H1 (cell line): Measurements from ENCODE around the gene CHN2. TPM values are rescaled to one million over a fixed set of nuclear protein-coding genes. Genes with fewer than 3 reads are reported as not detected.
A peak's percentile ranks its signal among the peaks of the same experiment; 100 is the strongest.

Experiments used
- CTCF ChIA-PET: fragments of 300-600 bp; sonication (Branson Sonifier 250); formaldehyde crosslinking; loops from one replicate; lab custom pipeline; 2021; ENCODE audit not compliant: partially characterized antibody; lab: Charles Lee
- POLR2A ChIA-PET: fragments of 300-600 bp; sonication (Branson Sonifier 250); formaldehyde crosslinking; loops from one replicate; lab custom pipeline; 2021; ENCODE audit warnings: inconsistent platforms; ENCODE audit not compliant: partially characterized antibody; lab: Charles Lee
- DNase-seq, 2 experiments: peaks; one replicate each; pipeline versions ENCODE4 v3.0.0 to v3.0.0-alpha.2; 2010 to 2022; ENCODE audit warnings: low spot score in 2 of 2, low read depth in 1 of 2, mixed read lengths in 1 of 2
- FAIRE-seq: peaks from 2 replicates; lab custom pipeline; 2011; peaks lifted over from hg19 to GRCh38; lab: Jason Lieb, UNC
- H2AFZ ChIP-seq: 2 replicates; pipeline ENCODE4 v1.8.1; 2012; ENCODE audit warnings: low read length, inconsistent platforms
- H2AK5ac ChIP-seq: 2 replicates; pipeline ENCODE4 v1.6.1; 2013; ENCODE audit warnings: low read depth, low read length
- H2BK120ac ChIP-seq: replicated peaks from 2 replicates; pipeline ENCODE3; 2013; ENCODE audit warnings: low read depth, low read length, inconsistent platforms
- H2BK12ac ChIP-seq: 2 replicates; pipeline ENCODE4 v1.6.1; 2013; ENCODE audit warnings: low read depth, low read length
- H2BK15ac ChIP-seq: 2 replicates; pipeline ENCODE4 v1.6.1; 2013; ENCODE audit warnings: low read length
- H2BK20ac ChIP-seq: 2 replicates; pipeline ENCODE4 v1.6.1; 2013; ENCODE audit warnings: low read length
- H2BK5ac ChIP-seq: 2 replicates; pipeline ENCODE4 v1.6.1; 2013; ENCODE audit warnings: low read depth, low read length
- H3K14ac ChIP-seq: 2 replicates; pipeline ENCODE4 v1.6.1; 2013; ENCODE audit warnings: inconsistent platforms; ENCODE audit not compliant: insufficient read length
- H3K18ac ChIP-seq: 2 replicates; pipeline ENCODE4 v1.6.1; 2013; ENCODE audit warnings: low read length; ENCODE audit errors: extremely low read depth
- H3K23ac ChIP-seq: 2 replicates; pipeline ENCODE4 v1.6.1; 2013; ENCODE audit warnings: inconsistent platforms; ENCODE audit not compliant: insufficient read length
- H3K23me2 ChIP-seq: 2 replicates; pipeline ENCODE4 v1.6.1; 2013; ENCODE audit warnings: low read depth, low read length
- H3K27ac ChIP-seq: 2 replicates; pipeline ENCODE4 v1.6.1; 2011; ENCODE audit warnings: low read depth, low read length, inconsistent platforms
- H3K27me3 ChIP-seq, 4 experiments: replicated peaks in 1 of 4; 1 replicate in 1 of 4; 2 replicates in 3 of 4; pipeline versions ENCODE4 v1.6.1 to v1.8.1; 2011 to 2013; ENCODE audit warnings: low read length in 3 of 4, mild to moderate bottlenecking in 3 of 4, inconsistent platforms in 2 of 4, mixed read lengths in 2 of 4, moderate library complexity in 1 of 4; ENCODE audit not compliant: control insufficient read depth in 3 of 4, insufficient read depth in 3 of 4; ENCODE audit errors: extremely low read depth in 1 of 4
- H3K36me3 ChIP-seq, 4 experiments: 2 replicates each; pipeline versions ENCODE4 v1.6.1 to v1.8.1; 2011 to 2013; ENCODE audit warnings: mild to moderate bottlenecking in 4 of 4, low read length in 3 of 4, moderate library complexity in 2 of 4, control low read depth in 1 of 4, inconsistent platforms in 1 of 4; ENCODE audit not compliant: insufficient read depth in 4 of 4, control insufficient read depth in 2 of 4
- H3K4ac ChIP-seq: replicated peaks from 2 replicates; pipeline ENCODE3; 2013; ENCODE audit warnings: low read length, low read depth, mixed read lengths, inconsistent platforms; ENCODE audit not compliant: insufficient read length
- H3K4me1 ChIP-seq, 4 experiments: replicated peaks in 1 of 4; 1 replicate in 1 of 4; 2 replicates in 3 of 4; pipeline versions ENCODE4 v1.6.1 to v1.8.1; 2011 to 2013; ENCODE audit warnings: low read length in 3 of 4, inconsistent platforms in 2 of 4, mixed read lengths in 1 of 4; ENCODE audit not compliant: insufficient read depth in 4 of 4, control insufficient read depth in 3 of 4
- H3K4me2 ChIP-seq, 2 experiments: 2 replicates each; pipeline versions ENCODE4 v1.6.1 to v1.8.1; 2011 to 2013; ENCODE audit warnings: low read depth in 2 of 2, low read length in 2 of 2, control low read depth in 1 of 2, inconsistent platforms in 1 of 2, mild to moderate bottlenecking in 1 of 2; ENCODE audit not compliant: insufficient read depth in 1 of 2
- H3K4me3 ChIP-seq, 4 experiments: fragments of 200-600, 300-600 bp in 1 of 4; sonication (generic), shearing (Covaris generic), sonication (Bioruptor Twin) in 1 of 4; 2 replicates each; pipeline versions ENCODE4 v1.5.1 to v1.8.1; 2011 to 2016; ENCODE audit warnings: low read length in 4 of 4, low read depth in 3 of 4, control low read depth in 2 of 4, inconsistent platforms in 2 of 4, mild to moderate bottlenecking in 2 of 4, mixed read lengths in 1 of 4, moderate library complexity in 1 of 4; ENCODE audit not compliant: insufficient read depth in 2 of 4; ENCODE audit errors: extremely low read depth in 1 of 4
- H3K56ac ChIP-seq: replicated peaks from 2 replicates; pipeline ENCODE3; 2013; ENCODE audit warnings: low read depth, mild to moderate bottlenecking, mixed read lengths, low read length, inconsistent platforms; ENCODE audit not compliant: insufficient read length
- H3K79me1 ChIP-seq: 2 replicates; pipeline ENCODE4 v1.6.1; 2013; ENCODE audit warnings: low read depth, low read length, control low read depth
- H3K79me2 ChIP-seq, 2 experiments: 2 replicates each; pipeline versions ENCODE4 v1.6.1 to v1.8.1; 2012 to 2013; ENCODE audit warnings: low read length in 2 of 2, mild to moderate bottlenecking in 2 of 2, inconsistent platforms in 1 of 2; ENCODE audit not compliant: insufficient read depth in 2 of 2, control insufficient read depth in 1 of 2
- H3K9ac ChIP-seq, 4 experiments: replicated peaks in 1 of 4; 1 replicate in 1 of 4; 2 replicates in 3 of 4; pipeline versions ENCODE4 v1.6.1 to v1.8.1; 2011 to 2013; ENCODE audit warnings: low read depth in 3 of 4, low read length in 3 of 4, control low read depth in 2 of 4, mild to moderate bottlenecking in 2 of 4, moderate library complexity in 2 of 4, inconsistent platforms in 1 of 4; ENCODE audit errors: extremely low read depth in 1 of 4
- H3K9me3 ChIP-seq, 2 experiments: 2 replicates each; pipeline versions ENCODE4 v1.6.1 to v1.8.1; 2012 to 2013; ENCODE audit warnings: mild to moderate bottlenecking in 2 of 2, moderate library complexity in 2 of 2, control low read depth in 1 of 2, inconsistent platforms in 1 of 2, low read depth in 1 of 2, low read length in 1 of 2, mixed read lengths in 1 of 2; ENCODE audit not compliant: insufficient read depth in 2 of 2
- H4K20me1 ChIP-seq, 2 experiments: replicated peaks in 1 of 2; 2 replicates each; pipeline versions ENCODE3 to v1.8.1; 2011 to 2013; ENCODE audit warnings: inconsistent platforms in 2 of 2, low read length in 2 of 2, mild to moderate bottlenecking in 1 of 2; ENCODE audit not compliant: insufficient read depth in 2 of 2, control insufficient read depth in 1 of 2
- H4K5ac ChIP-seq: 2 replicates; pipeline ENCODE4 v1.6.1; 2013; ENCODE audit warnings: low read length, low read depth, mixed read lengths, inconsistent platforms; ENCODE audit not compliant: insufficient read length
- H4K8ac ChIP-seq: 2 replicates; pipeline ENCODE4 v1.8.0; 2013; ENCODE audit warnings: mild to moderate bottlenecking, moderate library complexity, low read length, inconsistent platforms; ENCODE audit not compliant: insufficient read depth; ENCODE audit errors: extremely low read depth
- H4K91ac ChIP-seq: replicated peaks from 2 replicates; pipeline ENCODE3; 2013; ENCODE audit warnings: low read length, mixed read lengths, inconsistent platforms; ENCODE audit not compliant: insufficient read length
- RBBP5 ChIP-seq: IDR thresholded peaks from 2 replicates; pipeline ENCODE4 v1.7.1; 2012; ENCODE audit warnings: low read depth, mild to moderate bottlenecking, inconsistent platforms, low read length, moderate library complexity, borderline replicate concordance
- SAP30 ChIP-seq: fragments of 300-600 bp; sonication (generic); IDR thresholded peaks from 2 replicates; pipeline ENCODE4 v1.7.1; 2012; ENCODE audit warnings: low read length, moderate library complexity, mild to moderate bottlenecking, inconsistent platforms; ENCODE audit not compliant: insufficient read depth, insufficient replicate concordance
- TAF1 ChIP-seq: IDR thresholded peaks from 2 replicates; pipeline ENCODE4 v1.6.1; 2011; ENCODE audit warnings: mild to moderate bottlenecking, low read depth, low read length
- whole genome bisulfite sequencing, 2 experiments: shearing (Covaris generic) in 1 of 2; methylation state at CpG; one replicate each; pipeline versions ENCODE4 v1.1.6 to v1.1.7; 2013 to 2015; ENCODE audit warnings: low lambda C conversion rate in 2 of 2, mixed read lengths in 2 of 2, inconsistent platforms in 1 of 2, low coverage in 1 of 2, missing lambda C conversion rate in 1 of 2; ENCODE audit not compliant: insufficient replicate concordance in 2 of 2, insufficient coverage in 1 of 2, insufficient read length in 1 of 2; ENCODE audit errors: extremely low coverage in 1 of 2, missing lambda C conversion rate in 1 of 2; 5-methylcytosine and 5-hydroxymethylcytosine counted together
- polyA plus RNA-seq, 7 experiments: library from polyadenylated mRNA; depleted of rRNA in 3 of 7; stranded (reverse) in 5 of 7; unstranded in 2 of 7; fragments of >200 nt in 5 of 7; fragments of 200-250 nt in 2 of 7; gene quantifications; 1 replicate in 5 of 7; 2 replicates in 1 of 7; 4 replicates in 1 of 7; pipeline versions ENCODE4 v1.2.1 to v1.2.3, GENCODE V29; 2011 to 2013; ENCODE audit warnings: missing spikeins in 2 of 7, mixed read lengths in 2 of 7
- total RNA-seq: library from RNA; stranded (reverse); fragmentation: NEBNext Ultra II Directional; extraction: Animal tissue kit (Norgen Biotek cat#: 25700); gene quantifications from 2 replicates; pipeline ENCODE4 v1.2.1, GENCODE V29; 2021
- TF ChIP-seq, protein P1 (sequence below): IDR thresholded peaks from 2 replicates; pipeline ENCODE4 v1.6.1; 2012; ENCODE audit warnings: low read length, inconsistent platforms

Gene CHN2
- total and polyA plus RNA-seq, 2 of the 8 experiments (the other 6 are each of a cell fraction or from before 2014, with no cell fraction given), result 2.9 to 4.8 TPM

DNA sequence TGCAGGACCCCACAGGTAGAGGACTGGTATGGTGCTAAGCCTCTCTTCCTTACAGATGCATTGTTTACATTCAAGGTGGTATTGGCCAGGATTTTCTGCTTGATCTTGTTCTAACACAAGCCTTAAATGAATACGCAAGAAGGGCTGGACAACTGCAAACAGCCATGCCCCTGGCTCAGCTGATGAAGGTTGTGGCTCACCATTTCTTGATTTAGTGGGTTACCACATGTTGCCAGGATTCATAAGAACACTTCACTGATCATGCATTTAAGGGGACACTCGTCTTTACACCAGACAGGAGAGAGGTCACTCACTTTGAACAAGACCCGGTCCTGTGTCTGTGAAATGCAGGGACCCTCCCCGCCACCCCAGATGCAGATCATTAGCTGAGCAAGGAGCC, 82.2 kb downstream of the CHN2 start:
- no peak overlapping the region for H2BK5ac ChIP-seq
- peak overlapping the region in 1 of 2 experiments; percentile 22; a peak in 2 of 4 replicates for H3K4me2 ChIP-seq
- no peaks in the 10 kb centered on the region for H4K20me1 ChIP-seq
- no peak overlapping the region for H2BK12ac ChIP-seq
- H3K4me3 ChIP-seq, result no peak overlapping the region
- no peak overlapping the region for H4K5ac ChIP-seq
- no peaks in the 10 kb centered on the region for H3K9me3 ChIP-seq
- ChIA-PET POLR2A (no interaction called here), CTCF (interaction anchor here (0.8 to 1.7 kb wide), 8 partner anchors 12 to 355 kb away, joined by 3 to 8 read pairs (median 3); no protein-coding TSS in a partner anchor)
- H2AFZ ChIP-seq, result no peak overlapping the region
- FAIRE-seq (no peak), DNase-seq (peak in 1 of 2 experiments; percentile 43)
- H3K36me3 ChIP-seq, result no peaks in the 10 kb centered on the region
- no peak overlapping the region for H2BK120ac ChIP-seq
- H3K4ac ChIP-seq, result no peak overlapping the region
- no peaks in the 10 kb centered on the region for H3K79me2 ChIP-seq
- H2BK15ac ChIP-seq, result no peak overlapping the region
- 0 out of 2 replicates have a peak overlapping the region, but pooled peaks have one; percentile 34 for H3K18ac ChIP-seq
- H3K23ac ChIP-seq, result no peak overlapping the region
- H4K91ac ChIP-seq, result no peak overlapping the region
- H3K27ac ChIP-seq, result no peak overlapping the region
- H4K8ac ChIP-seq, result no peak overlapping the region
- no peak overlapping the region for H2BK20ac ChIP-seq
- 87% methylated on average over 4 of the region's 4 CpGs; no CpG with 5 or more reads in 1 of the 2 experiments for WGBS, 2 experiments
- H3K79me1 ChIP-seq, result no peaks in the 10 kb centered on the region
- H3K9ac ChIP-seq, result no peak overlapping the region; a peak in 1 of 7 replicates
- no peak overlapping the region for H2AK5ac ChIP-seq
- H3K4me1 ChIP-seq, result peaks cover 7 to 17% (median 12%) of the 10 kb centered on the region in 4 experiments; a peak in 5 of 7 replicates
- no peak overlapping the region for H3K14ac ChIP-seq
- no peak overlapping the region for H3K56ac ChIP-seq
- H3K27me3 ChIP-seq, result no peaks in the 10 kb centered on the region
- peaks cover 3% of the 10 kb centered on the region; the same call in 1 of the 2 replicates for H3K23me2 ChIP-seq
- TF ChIP-seq SAP30 (no peak), RBBP5 (no peak), TAF1 (no peak)
- TF ChIP-seq, protein P1, sequence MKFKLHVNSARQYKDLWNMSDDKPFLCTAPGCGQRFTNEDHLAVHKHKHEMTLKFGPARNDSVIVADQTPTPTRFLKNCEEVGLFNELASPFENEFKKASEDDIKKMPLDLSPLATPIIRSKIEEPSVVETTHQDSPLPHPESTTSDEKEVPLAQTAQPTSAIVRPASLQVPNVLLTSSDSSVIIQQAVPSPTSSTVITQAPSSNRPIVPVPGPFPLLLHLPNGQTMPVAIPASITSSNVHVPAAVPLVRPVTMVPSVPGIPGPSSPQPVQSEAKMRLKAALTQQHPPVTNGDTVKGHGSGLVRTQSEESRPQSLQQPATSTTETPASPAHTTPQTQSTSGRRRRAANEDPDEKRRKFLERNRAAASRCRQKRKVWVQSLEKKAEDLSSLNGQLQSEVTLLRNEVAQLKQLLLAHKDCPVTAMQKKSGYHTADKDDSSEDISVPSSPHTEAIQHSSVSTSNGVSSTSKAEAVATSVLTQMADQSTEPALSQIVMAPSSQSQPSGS, result no peak
